ENCODE data around the gene VDR. TPM values are rescaled to one million over a fixed set of nuclear protein-coding genes. Genes with fewer than 3 reads are reported as not detected.

VDR gene
- total RNA-seq, 1 donor, result 8.2 TPM

DNA sequence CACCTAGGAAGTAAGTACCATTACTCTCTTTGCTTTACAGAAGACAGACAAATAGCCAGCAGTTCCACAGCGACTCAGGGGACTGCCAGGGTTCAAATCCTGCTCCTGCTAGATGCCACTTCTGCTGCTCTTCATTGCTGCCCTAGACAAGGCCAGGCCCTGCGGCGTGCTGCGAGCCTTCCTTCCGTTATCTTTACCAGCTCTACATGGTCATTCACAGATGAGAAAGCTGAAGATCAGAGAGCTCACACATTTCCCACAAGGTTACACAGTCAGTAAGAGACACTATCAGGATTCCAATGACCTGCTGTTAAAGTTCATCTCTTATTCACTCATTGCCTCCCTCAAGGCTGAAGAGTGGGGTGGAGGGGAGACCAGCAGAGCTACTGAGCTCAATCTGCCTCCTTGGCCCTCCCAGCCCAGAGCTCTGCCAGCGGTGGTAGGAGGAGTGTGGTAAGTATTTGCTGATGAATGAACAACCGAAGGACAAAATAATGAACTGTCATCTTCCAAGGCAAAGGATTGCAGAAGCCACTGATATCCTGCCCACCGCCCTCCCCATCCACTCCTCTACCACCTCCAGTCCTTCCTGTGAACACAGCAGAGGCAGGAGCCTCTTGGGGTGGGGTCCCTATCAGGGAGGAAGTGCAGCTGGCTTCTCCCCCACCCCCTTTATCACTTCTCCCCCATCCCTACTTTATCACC, 70.4 kb downstream of the VDR start:
- DNase-seq (ENCODE audit: low read depth), result no peak
- no peak overlapping the region for H3K4me3 ChIP-seq (ENCODE audit: low read depth, low read length)
- TF ChIP-seq, protein P1, sequence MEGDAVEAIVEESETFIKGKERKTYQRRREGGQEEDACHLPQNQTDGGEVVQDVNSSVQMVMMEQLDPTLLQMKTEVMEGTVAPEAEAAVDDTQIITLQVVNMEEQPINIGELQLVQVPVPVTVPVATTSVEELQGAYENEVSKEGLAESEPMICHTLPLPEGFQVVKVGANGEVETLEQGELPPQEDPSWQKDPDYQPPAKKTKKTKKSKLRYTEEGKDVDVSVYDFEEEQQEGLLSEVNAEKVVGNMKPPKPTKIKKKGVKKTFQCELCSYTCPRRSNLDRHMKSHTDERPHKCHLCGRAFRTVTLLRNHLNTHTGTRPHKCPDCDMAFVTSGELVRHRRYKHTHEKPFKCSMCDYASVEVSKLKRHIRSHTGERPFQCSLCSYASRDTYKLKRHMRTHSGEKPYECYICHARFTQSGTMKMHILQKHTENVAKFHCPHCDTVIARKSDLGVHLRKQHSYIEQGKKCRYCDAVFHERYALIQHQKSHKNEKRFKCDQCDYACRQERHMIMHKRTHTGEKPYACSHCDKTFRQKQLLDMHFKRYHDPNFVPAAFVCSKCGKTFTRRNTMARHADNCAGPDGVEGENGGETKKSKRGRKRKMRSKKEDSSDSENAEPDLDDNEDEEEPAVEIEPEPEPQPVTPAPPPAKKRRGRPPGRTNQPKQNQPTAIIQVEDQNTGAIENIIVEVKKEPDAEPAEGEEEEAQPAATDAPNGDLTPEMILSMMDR (IDR thresholded peaks at IDR 0.05; ENCODE audit: insufficient read depth, low read depth, low read length), result no peak

DNA sequence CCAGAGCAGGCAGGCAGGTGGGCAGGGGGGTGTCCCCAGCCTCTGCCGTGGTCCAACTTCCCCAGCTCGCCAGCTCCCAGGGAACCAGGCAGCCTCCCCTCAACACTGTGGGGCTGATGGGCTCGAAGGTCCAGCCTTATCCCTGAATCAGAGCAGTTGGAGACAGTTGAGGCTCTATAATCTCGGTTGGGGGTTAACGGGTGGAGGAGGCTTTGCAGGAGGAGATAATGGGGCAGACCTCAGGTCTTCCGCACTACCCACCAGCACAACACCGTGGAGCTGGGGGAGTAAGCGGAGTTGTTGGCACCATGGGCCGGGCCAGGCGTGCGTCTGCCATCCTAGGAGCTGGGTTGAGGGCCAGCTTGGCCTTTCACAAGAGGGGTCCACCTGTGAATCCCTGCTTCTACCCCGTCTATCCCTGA, 71.2 kb downstream of the VDR start:
- TF ChIP-seq, protein P1 (IDR thresholded peaks at IDR 0.05; ENCODE audit: insufficient read depth, low read depth, low read length), result no peak
- no peak overlapping the region for H3K4me3 ChIP-seq (ENCODE audit: low read depth, low read length)
- no peak for DNase-seq (ENCODE audit: low read depth)

DNA sequence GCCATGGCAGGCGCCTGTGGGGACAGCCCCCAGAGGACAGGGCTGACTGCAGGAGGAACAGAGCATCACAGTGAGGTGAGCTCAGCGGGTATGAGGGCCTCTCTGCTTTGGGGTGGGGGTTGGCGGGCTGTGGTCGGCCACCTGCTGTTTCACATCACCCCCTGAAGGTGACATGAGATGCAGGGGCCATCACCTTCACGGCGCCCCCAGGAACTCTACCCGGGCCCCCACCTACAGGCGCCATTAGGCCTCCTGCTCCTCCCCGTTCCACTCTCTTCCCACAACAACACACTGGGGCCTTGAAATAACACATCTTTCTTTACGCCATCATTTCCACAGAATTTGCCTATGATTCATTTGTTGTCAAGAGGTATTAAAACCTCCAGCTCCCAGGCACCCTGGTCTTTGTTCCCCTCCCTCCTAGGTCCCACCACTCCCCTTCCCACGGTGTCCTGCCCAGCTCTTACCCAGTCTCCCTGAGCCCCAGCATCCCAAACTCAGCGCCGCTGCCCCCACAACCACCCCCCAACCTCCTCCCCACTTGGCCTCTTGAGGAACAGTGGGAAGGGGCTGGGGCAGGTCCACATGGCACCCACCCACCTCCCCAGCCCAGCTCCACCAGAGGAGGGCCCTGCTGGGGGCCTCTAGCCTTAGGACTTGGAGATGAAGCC, 72.4 kb downstream of the VDR start:
- no peak for DNase-seq (ENCODE audit: low read depth)

DNA sequence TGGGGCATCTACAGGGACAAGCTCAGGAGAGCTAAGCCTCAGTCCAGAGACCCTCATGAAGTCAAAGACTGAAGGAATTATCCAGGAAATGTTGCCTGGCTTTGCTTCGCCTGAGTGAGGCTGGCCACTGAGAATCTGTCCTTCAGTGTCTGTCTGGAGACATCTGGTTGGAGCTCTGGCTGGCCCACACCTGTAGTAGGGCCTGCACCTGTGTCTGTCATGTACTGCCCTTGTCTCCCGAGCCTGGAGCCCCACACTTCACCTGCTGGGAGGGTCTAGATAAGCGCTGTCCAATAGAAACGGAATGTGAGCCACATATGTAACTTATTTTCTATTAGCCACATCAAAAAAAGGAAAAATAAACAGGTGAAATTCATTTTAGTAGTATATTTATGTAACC, 75.2 kb downstream of the VDR start:
- no peak overlapping the region for H3K4me3 ChIP-seq (ENCODE audit: low read depth, low read length)
- DNase-seq (ENCODE audit: low read depth), result no peak
- TF ChIP-seq, protein P1 (IDR thresholded peaks at IDR 0.05; ENCODE audit: insufficient read depth, low read depth, low read length), result no peak

More for the DNA sequence above, 72.4 kb downstream of the VDR start:
- TF ChIP-seq, protein P1 (IDR thresholded peaks at IDR 0.05; ENCODE audit: insufficient read depth, low read depth, low read length), result no peak
- H3K4me3 ChIP-seq (ENCODE audit: low read depth, low read length), result no peak overlapping the region

DNA sequence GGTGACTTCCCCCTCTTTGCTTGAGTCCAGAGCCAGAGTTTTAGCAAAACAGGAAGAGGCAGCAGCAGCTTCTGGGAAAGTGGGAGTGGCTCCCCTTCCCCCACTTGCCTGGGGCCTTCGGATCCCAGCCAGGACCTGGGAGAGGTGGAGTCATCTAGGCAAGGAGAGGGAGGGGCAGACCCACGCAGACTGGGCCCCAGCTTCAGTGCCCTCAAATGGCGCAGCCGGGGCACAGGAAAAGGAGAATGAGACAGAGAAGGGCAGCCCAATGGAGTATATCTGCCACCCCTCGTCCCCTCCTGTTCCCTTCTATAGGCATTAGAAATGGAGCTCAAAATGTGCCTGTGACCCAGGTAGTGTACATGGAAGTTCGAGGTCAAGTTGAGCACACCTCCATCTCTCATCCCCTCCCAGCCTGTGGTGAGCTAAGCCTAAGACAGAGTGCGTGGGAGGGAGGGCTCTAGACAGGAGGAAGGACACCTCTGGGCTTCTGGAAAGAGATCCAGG, 75.8 kb downstream of the VDR start:
- H3K4me3 ChIP-seq (ENCODE audit: low read depth, low read length), result no peak overlapping the region
- TF ChIP-seq, protein P1 (IDR thresholded peaks at IDR 0.05; ENCODE audit: insufficient read depth, low read depth, low read length), result no peak
- peak; percentile 82 for DNase-seq (ENCODE audit: low read depth)

DNA sequence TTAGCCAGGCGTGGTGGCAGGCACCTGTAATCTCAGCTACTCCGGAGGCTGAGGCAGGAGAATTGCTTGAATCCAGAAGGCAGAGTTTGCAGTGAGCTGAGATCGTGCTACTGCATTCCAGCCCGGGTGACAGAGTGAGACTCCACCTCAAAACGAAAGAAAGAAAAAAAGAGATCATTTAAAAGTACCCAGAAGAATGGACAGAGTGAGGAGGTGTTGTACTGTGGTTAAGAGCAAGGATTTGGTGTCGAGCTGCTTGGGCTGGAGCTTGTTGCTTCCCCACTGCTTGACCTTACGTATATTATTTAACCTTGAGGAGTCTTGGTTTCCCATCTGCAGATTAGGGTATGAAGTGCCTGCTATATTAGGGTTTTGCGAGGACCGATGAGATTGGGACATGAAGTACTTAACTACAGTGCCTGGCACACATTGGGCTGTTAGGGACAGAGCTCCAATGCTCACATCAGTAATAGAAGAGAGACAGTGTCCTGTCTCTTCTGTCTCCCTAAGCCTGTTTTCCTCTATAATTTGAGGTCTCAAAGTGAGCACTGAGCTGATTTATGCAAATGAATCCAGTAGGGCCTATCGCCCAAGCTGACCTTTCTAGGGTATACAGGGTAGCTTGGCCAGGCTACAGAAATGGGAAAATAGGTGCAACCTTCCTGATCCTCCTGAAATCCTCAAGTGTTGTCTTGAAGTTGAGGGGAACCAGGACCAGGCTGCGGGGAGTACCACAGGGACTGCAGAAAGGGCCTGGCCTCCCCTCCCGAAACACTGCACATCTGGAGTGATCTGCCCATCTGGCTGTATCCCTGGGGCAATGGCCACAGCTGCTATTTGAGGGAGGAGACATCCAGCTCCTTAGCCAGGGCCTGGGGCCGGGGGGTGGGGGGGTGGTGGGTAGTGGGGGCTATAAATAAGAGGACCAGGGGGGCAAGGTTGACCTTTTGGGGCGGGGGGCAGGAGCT, 76.5 kb downstream of the VDR start:
- TF ChIP-seq, protein P1 (IDR thresholded peaks at IDR 0.05; ENCODE audit: insufficient read depth, low read depth, low read length), result no peak
- no peak for DNase-seq (ENCODE audit: low read depth)
- H3K4me3 ChIP-seq (ENCODE audit: low read depth, low read length), result no peak overlapping the region

All from fibroblast of villous mesenchyme (primary cell).